ENCODE data around the gene RSAD2. TPM values are rescaled to one million over a fixed set of nuclear protein-coding genes. Genes with fewer than 3 reads are reported as not detected.

RSAD2 gene
- total RNA-seq, 1 donor from 2014 or later: 36.4 TPM

DNA sequence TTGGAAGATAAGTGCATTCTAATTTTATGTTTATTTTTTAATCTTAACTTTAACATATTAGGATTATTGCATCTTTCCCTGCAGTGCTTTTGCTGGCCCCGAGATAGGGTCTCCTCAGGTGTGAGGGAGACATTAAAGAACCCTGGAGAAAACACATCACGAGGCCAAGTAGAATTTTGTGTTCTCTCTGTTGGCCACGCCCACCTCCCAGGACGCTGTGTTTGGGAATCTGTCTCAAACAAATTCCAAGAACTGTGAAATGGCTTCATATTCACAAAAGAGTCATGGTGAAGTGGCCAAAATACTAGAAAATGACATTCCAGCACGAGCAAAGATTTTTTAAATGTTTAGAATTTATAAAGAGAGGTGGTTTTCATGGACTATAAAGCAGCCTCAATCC, 67.0 kb downstream of the RSAD2 start:
- no peak for DNase-seq (ENCODE audit: low spot score)

DNA sequence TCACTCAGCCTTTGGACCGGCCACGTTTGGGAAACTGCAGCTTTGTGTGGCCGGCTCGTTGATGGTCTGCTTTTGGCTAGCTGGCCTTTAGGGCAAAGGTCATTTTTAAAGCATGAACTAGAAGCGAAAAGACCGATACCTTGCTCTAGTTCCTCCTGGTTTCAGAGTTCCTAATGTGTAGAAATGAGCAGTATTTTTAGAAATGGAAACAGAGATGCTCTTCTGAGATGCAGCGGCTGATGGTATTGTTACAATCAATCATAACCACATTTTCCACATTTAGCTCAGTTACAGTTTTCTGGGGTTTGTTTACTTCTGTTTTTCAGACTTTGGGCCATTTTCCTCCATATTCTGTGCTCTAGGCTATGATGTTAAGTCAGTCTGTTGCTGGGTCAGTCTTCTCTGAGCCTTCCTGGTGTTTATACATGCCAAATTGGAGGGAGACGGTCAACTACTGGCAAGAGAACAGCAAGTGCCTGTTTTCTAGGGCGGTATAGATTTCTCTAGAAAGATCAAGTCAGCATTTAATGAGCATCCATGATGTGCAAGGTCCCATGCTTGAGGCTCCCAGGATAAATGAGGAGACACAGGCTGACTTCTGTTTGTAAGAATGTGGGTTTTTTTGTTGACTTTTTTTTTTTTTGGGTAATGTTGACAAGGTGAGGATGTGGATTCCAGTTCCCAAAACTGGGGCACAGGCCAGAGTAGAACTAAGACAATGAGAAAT, 67.7 kb downstream of the RSAD2 start:
- DNase-seq (ENCODE audit: low spot score): no peak

DNA sequence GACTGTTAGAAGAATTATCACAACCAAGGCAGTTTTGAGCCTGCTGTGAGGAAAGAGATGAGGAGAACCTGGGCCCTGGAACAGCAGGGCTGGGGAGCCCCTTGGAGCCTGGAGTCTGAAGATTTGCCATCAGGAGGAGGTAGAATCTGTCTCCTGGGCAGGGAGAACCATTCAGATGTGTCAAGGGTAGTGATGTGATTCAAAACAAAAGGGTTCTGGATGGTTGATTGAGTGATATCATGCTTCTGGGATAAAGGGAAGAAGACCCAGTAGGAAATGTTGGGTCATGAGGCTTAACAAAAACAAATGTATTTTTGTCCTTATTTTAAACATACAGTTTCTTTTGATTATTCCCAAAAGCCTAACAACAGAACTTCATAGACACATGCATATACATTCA, 68.2 kb downstream of the RSAD2 start:
- DNase-seq (ENCODE audit: low spot score): no peak

DNA sequence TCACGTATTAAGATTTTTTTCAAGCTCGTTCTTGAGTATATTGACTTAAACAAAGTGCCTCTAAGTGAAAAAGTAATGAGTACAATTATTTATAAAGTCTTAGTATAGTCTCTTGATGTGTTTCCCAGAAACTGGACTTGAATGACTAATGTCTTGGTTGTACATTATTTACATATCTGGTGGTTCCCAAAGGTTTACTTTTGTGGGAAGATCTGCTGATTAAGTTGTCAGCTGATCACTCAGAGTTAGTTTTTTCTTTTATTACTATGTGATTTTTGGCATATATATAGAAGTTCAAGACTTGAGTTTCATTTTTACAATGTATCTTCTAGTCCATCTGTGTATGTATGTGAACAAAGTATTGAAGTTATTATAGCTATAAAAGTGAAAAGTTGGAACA, 69.1 kb downstream of the RSAD2 start:
- no peak for DNase-seq (ENCODE audit: low spot score)

Other genes with a start within 250 kb of the RSAD2 start
- gene CMPK2, start 11.9 kb upstream of the RSAD2 start, total RNA-seq (ENCODE audit: insufficient read depth, low replicate concordance): 15.6 TPM
- 5.8 TPM for gene RNF144A, start 39.6 kb downstream of the RSAD2 start, total RNA-seq (ENCODE audit: insufficient read depth, low replicate concordance)